Astrocyte (in vitro differentiated cells and primary cell): ENCODE measurements around the gene BSND. TPM values are rescaled to one million over a fixed set of nuclear protein-coding genes. Genes with fewer than 3 reads are reported as not detected.
A peak's percentile ranks its signal among the peaks of the same experiment; 100 is the strongest.

Experiments
- DNase-seq: peaks from one replicate; pipeline ENCODE4 v3.0.0-alpha.2; 2010; ENCODE audit warnings: low read depth
- FAIRE-seq: peaks from 2 replicates; lab custom pipeline; 2011; peaks lifted over from hg19 to GRCh38; lab: Jason Lieb, UNC
- H2AFZ ChIP-seq: 2 replicates; pipeline ENCODE4 v1.6.0; 2012; ENCODE audit warnings: low read depth, low read length, inconsistent platforms
- H3K27ac ChIP-seq: 2 replicates; pipeline ENCODE4 v1.5.1; 2011; ENCODE audit warnings: low read depth, low read length, inconsistent platforms
- H3K27me3 ChIP-seq: 2 replicates; pipeline ENCODE4 v1.6.0; 2011; ENCODE audit warnings: low read length, inconsistent platforms; ENCODE audit not compliant: insufficient read depth
- H3K36me3 ChIP-seq: 2 replicates; pipeline ENCODE4 v1.5.1; 2011; ENCODE audit warnings: low read length, inconsistent platforms; ENCODE audit not compliant: insufficient read depth
- H3K4me1 ChIP-seq: 2 replicates; pipeline ENCODE4 v1.5.1; 2011; ENCODE audit warnings: low read length, inconsistent platforms; ENCODE audit not compliant: insufficient read depth
- H3K4me2 ChIP-seq: 2 replicates; pipeline ENCODE4 v1.6.0; 2012; ENCODE audit warnings: low read length, inconsistent platforms
- H3K4me3 ChIP-seq: 2 replicates; pipeline ENCODE4 v1.5.1; 2011; ENCODE audit warnings: low read depth, mild to moderate bottlenecking, low read length, inconsistent platforms; ENCODE audit not compliant: insufficient read depth
- H3K79me2 ChIP-seq: 2 replicates; pipeline ENCODE4 v1.6.0; 2012; ENCODE audit warnings: mild to moderate bottlenecking, low read length, inconsistent platforms; ENCODE audit not compliant: insufficient read depth
- H3K9ac ChIP-seq: 2 replicates; pipeline ENCODE4 v1.6.0; 2012; ENCODE audit warnings: mild to moderate bottlenecking, low read length, inconsistent platforms
- H3K9me3 ChIP-seq: 2 replicates; pipeline ENCODE4 v1.5.1; 2012; ENCODE audit warnings: low read depth, mild to moderate bottlenecking, low read length, inconsistent platforms; ENCODE audit not compliant: insufficient read depth
- H4K20me1 ChIP-seq: 2 replicates; pipeline ENCODE4 v1.6.0; 2012; ENCODE audit warnings: low read length, inconsistent platforms; ENCODE audit not compliant: insufficient read depth
- H3K27ac Mint-ChIP-seq: one replicate; pipeline ENCODE4 v1.8.0; 2021; ENCODE audit warnings: mild to moderate bottlenecking, mixed read lengths; ENCODE audit not compliant: unreplicated experiment
- H3K27me3 Mint-ChIP-seq: one replicate; pipeline ENCODE4 v1.8.0; 2021; ENCODE audit warnings: low read depth, mixed read lengths; ENCODE audit not compliant: unreplicated experiment
- H3K36me3 Mint-ChIP-seq: one replicate; pipeline ENCODE4 v1.8.0; 2021; ENCODE audit warnings: low read depth, mixed read lengths; ENCODE audit not compliant: unreplicated experiment
- H3K4me1 Mint-ChIP-seq: one replicate; pipeline ENCODE4 v1.8.0; 2021; ENCODE audit warnings: low read depth, mixed read lengths; ENCODE audit not compliant: unreplicated experiment
- H3K4me3 Mint-ChIP-seq: one replicate; pipeline ENCODE4 v1.8.0; 2021; ENCODE audit warnings: mild to moderate bottlenecking, moderate library complexity, mixed read lengths; ENCODE audit not compliant: unreplicated experiment
- H3K9me3 Mint-ChIP-seq: one replicate; pipeline ENCODE4 v1.8.0; 2021; ENCODE audit warnings: mild to moderate bottlenecking, mixed read lengths; ENCODE audit not compliant: unreplicated experiment
- EZH2 ChIP-seq: IDR thresholded peaks from 2 replicates; pipeline ENCODE4 v1.6.1; 2012; ENCODE audit warnings: mild to moderate bottlenecking, low read length, inconsistent platforms; ENCODE audit not compliant: insufficient read depth
- total RNA-seq: library from RNA; stranded (reverse); gene quantifications from 2 replicates; pipeline ENCODE4 v1.2.1, GENCODE V29; 2021
- TF ChIP-seq, protein P1 (sequence below): IDR thresholded peaks from 2 replicates; pipeline ENCODE4 v1.5.1; 2011; ENCODE audit warnings: low read depth, mild to moderate bottlenecking, inconsistent platforms, low read length, moderate library complexity; ENCODE audit not compliant: insufficient read depth

The BSND gene
- total RNA-seq, 1 donor from 2014 or later, result not detected

DNA sequence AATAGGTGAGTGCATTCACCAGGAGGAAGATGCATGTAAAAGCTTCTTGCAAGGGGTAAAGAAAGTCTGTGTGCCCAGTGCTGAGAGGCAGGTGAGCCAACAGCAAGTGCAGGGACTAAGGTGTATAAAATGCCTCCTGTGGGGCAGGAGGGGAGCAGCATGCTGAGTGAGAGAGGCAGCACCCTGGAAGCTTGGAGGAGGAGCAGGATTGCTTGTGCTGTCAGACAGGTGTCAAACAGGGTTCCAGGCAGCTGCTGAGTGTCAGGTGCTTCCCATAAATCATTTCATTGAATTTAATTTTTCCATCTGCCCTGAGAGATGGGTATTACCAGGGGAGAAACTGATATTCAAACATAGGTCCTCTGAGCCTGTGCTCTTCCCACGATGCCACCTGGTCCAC, 13.9 kb downstream of the BSND start:
- no peak for FAIRE-seq
- peaks cover 4% of the 10 kb centered on the region for H3K9me3 ChIP-seq
- DNase-seq, result no peak
- no peak overlapping the region for H3K4me3 ChIP-seq
- peaks cover 23% of the 10 kb centered on the region for H3K27me3 ChIP-seq
- no peak overlapping the region for H2AFZ ChIP-seq
- no peak overlapping the region for H3K4me3 Mint-ChIP-seq
- H3K4me2 ChIP-seq, result no peak overlapping the region
- H3K27me3 Mint-ChIP-seq, result peaks cover 37% of the 10 kb centered on the region
- peaks cover 3% of the 10 kb centered on the region for H3K36me3 Mint-ChIP-seq
- no peak overlapping the region for H3K27ac ChIP-seq
- H3K79me2 ChIP-seq, result no peaks in the 10 kb centered on the region
- H4K20me1 ChIP-seq, result no peaks in the 10 kb centered on the region
- peaks cover 5% of the 10 kb centered on the region for H3K4me1 Mint-ChIP-seq
- H3K4me1 ChIP-seq, result peaks cover 11% of the 10 kb centered on the region
- TF ChIP-seq, protein P1, sequence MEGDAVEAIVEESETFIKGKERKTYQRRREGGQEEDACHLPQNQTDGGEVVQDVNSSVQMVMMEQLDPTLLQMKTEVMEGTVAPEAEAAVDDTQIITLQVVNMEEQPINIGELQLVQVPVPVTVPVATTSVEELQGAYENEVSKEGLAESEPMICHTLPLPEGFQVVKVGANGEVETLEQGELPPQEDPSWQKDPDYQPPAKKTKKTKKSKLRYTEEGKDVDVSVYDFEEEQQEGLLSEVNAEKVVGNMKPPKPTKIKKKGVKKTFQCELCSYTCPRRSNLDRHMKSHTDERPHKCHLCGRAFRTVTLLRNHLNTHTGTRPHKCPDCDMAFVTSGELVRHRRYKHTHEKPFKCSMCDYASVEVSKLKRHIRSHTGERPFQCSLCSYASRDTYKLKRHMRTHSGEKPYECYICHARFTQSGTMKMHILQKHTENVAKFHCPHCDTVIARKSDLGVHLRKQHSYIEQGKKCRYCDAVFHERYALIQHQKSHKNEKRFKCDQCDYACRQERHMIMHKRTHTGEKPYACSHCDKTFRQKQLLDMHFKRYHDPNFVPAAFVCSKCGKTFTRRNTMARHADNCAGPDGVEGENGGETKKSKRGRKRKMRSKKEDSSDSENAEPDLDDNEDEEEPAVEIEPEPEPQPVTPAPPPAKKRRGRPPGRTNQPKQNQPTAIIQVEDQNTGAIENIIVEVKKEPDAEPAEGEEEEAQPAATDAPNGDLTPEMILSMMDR, result no peak
- no peaks in the 10 kb centered on the region for H3K36me3 ChIP-seq
- H3K9me3 Mint-ChIP-seq, result peaks cover 2% of the 10 kb centered on the region
- H3K27ac Mint-ChIP-seq, result no peak overlapping the region
- H3K9ac ChIP-seq, result no peak overlapping the region

DNA sequence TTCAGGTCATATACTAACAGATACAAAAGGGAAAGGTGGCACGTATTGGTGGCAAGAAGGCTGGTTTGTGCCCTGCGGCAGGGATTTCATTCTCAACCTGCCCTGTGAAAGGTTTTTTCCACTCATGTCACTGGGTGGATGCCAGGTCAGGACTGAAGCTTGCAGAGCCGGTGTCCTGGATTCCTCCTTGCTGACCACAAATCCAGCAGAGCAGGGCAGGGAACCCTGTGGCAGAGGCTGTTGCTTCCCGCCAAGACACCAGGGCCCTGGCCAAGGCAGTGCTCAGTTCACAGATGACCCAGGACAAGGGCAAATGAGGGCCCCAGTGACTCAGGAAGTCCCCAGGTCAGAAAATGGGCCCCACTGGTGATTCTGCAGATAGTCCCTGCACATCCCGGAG, 16.4 kb downstream of the BSND start:
- H3K36me3 Mint-ChIP-seq, result no peaks in the 10 kb centered on the region
- no peak overlapping the region for H3K4me2 ChIP-seq
- no peak overlapping the region for H2AFZ ChIP-seq
- H4K20me1 ChIP-seq, result no peaks in the 10 kb centered on the region
- H3K4me3 ChIP-seq, result no peak overlapping the region
- H3K27ac ChIP-seq, result no peak overlapping the region
- no peak for TF ChIP-seq EZH2
- TF ChIP-seq, protein P1, result no peak
- no peaks in the 10 kb centered on the region for H3K79me2 ChIP-seq
- H3K27me3 Mint-ChIP-seq, result peaks cover 44% of the 10 kb centered on the region
- H3K9me3 Mint-ChIP-seq, result no peaks in the 10 kb centered on the region
- FAIRE-seq (no peak), DNase-seq (no peak)
- H3K9ac ChIP-seq, result no peak overlapping the region
- no peak overlapping the region for H3K27ac Mint-ChIP-seq
- H3K36me3 ChIP-seq, result no peaks in the 10 kb centered on the region
- H3K9me3 ChIP-seq, result no peaks in the 10 kb centered on the region
- no peaks in the 10 kb centered on the region for H3K4me1 Mint-ChIP-seq
- no peak overlapping the region for H3K4me3 Mint-ChIP-seq
- H3K4me1 ChIP-seq, result peaks cover 5% of the 10 kb centered on the region
- H3K27me3 ChIP-seq, result peaks cover 29% of the 10 kb centered on the region

DNA sequence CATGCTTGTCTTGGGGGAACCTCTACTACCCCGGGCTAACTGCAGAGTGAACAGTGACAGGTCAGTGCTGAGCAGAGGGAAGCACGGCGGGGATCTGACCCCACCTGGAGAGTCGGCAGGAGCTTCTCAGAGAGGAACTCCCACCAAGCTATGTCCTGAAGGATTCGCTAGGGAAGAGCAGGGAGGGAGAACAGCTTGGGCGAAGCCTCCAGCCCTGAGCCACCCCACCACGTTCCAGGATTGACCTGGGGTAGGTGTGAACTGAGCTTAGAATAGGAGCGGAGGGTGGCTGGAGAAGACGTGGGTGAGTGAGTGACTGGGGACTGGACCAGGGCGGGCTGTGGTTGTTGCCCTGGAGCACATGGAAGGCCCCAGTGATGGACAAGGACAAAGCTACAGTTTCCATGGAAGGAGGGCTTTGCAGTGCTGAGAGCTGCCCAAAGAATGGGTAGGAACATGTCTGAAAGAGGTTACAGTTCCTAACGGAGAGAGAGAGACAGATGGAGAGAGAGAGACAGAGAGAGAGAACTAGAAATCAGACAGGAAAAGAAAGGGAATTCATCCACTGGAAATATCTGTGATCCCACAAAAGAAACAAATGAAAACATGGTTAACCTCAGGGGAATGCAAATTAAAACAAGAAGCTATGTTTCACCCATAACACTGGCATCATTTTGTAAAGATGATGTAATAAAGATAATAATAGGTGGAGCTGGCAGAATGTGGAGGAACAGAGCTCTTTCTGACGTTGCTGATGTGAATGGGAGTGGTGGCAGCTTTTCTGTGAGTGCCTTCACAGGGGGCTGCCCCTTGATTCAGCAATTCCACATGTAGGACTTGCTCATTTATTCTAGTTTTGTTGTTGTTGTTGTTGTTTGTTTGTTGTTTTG, 17.2 kb downstream of the BSND start:
- Mint-ChIP-seq H3K4me1 (no peaks in the 10 kb centered on the region), H3K4me3 (no peak overlapping the region), H3K9me3 (no peaks in the 10 kb centered on the region), H3K36me3 (no peaks in the 10 kb centered on the region), H3K27ac (no peak overlapping the region), H3K27me3 (peaks cover 48% of the 10 kb centered on the region)
- H3K27ac ChIP-seq, result no peak overlapping the region
- H3K4me1 ChIP-seq, result peaks cover 5% of the 10 kb centered on the region
- H4K20me1 ChIP-seq, result no peaks in the 10 kb centered on the region
- no peak overlapping the region for H3K4me3 ChIP-seq
- no peaks in the 10 kb centered on the region for H3K9me3 ChIP-seq
- no peaks in the 10 kb centered on the region for H3K79me2 ChIP-seq
- no peak for FAIRE-seq
- H3K36me3 ChIP-seq, result no peaks in the 10 kb centered on the region
- TF ChIP-seq, protein P1, result no peak
- no peak for TF ChIP-seq EZH2
- peak overlapping the region; percentile 8 for H3K4me2 ChIP-seq
- no peak overlapping the region for H2AFZ ChIP-seq
- DNase-seq, result peak; percentile 69
- H3K27me3 ChIP-seq, result peaks cover 29% of the 10 kb centered on the region
- H3K9ac ChIP-seq, result no peak overlapping the region
